CD4-positive, alpha-beta T cell treated with Interleukin-21 for 1 hour (primary cell): ENCODE data around the gene DOHH.
A peak's percentile ranks its signal among the peaks of the same experiment; 100 is the strongest.

ENCODE experiments used
- DNase-seq: peaks from one replicate; pipeline ENCODE4 v3.0.0-alpha.2; 2020

The DOHH gene, protein sequence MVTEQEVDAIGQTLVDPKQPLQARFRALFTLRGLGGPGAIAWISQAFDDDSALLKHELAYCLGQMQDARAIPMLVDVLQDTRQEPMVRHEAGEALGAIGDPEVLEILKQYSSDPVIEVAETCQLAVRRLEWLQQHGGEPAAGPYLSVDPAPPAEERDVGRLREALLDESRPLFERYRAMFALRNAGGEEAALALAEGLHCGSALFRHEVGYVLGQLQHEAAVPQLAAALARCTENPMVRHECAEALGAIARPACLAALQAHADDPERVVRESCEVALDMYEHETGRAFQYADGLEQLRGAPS

DNA sequence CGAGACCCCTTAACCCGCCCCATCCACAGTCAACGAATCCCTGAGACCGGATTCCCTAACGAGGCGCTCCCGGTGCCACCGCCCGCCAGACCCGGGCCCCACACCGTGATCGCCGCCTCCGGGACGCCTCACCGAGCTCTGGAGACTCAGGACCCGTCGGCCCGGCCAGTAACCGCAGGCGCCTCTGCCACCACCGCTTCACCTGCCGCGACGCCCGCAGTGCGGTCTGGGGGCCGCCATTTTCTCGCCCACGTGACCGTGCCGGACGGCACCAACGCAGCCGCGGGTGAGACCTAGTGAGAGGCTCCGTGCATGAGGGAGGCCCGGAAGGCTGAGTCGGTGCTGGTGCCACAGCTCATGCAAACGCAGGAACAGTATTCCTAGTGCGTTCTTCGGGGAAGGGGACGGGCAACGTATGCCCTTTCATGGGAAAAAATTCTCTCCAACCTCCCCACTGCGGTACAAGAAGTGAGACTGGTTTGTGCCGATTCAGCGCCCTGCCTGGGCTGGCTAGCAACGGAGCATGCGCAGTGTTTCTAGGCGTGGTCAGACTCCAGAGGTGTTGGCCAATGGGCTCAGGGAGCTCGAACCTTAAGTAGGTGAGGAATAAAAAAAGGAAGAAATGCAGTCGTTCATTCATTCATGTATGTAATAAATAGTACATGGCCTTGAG, at the start of gene DOHH:
DOHH (minus strand) TSS at position 246 of the 673 bp plus-strand sequence. CDS start 3,860 bp downstream, outside the sequence.
- peak; percentile 97 for DNase-seq

DNA sequence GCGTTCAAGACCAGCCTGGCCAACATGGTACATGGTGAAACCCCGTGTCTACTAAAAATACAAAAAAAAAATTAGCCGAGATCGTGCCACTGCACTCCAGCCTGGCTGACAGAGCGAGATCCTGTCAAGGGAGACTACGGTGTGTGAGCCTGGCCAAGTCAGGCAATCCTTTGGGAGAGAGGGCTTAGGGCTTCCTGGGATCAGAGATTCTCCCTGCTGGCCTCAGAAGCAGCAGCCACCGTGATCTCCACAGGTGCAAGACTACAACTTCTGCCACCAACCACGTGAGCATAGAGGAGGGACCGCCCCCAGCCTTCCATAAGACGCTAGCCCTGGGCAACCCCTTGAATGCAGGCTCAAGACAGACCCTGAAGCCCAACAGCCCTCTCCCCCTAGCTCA, 49.3 kb upstream of the DOHH start:
- DNase-seq, result no peak

DNA sequence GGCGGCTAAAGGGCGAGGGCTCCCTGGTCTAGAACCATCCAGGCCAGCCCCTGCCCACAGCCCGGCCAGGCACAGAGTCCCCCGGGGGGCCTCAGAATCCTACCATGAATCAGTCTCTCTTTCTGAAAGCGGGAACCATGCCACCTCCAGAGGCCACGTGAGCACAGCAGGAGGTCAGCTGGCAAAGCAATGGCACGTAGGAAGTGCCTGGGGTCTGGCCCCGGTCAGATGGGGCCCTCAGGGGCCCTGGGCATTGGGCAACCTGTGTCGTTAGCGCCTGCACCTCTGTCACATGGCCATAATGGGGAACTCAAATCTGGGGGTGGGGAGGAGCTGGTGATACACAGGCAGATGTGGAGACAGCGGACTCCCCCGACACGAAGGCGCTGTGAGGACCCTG, 48.1 kb upstream of the DOHH start:
- DNase-seq, result no peak

DNA sequence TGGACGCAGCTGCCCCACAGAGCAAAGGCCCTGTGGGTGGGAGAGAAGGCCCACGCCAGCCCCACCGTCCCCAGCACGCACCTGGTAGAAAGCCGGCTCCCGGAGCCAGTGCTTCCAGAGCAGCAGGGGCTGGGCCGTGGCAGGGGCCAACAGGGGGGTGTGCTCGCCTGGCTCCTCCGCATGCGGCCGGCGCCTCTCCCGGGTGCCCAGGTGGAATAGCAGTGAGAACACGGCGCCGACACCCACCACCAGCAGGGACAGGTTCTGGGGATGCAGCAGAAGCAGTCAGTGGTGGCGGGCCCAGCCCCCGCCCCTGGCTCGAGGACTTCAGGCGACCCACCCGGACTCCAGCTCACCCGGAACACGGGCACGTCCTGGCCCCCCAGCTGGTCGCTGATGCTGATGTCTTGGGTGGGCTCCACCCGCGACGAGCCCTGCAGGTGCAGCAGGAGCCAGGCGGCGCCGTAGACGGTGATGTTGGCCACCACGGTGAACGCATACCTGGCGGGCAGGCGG, 47.4 kb upstream of the DOHH start:
- no peak for DNase-seq

DNA sequence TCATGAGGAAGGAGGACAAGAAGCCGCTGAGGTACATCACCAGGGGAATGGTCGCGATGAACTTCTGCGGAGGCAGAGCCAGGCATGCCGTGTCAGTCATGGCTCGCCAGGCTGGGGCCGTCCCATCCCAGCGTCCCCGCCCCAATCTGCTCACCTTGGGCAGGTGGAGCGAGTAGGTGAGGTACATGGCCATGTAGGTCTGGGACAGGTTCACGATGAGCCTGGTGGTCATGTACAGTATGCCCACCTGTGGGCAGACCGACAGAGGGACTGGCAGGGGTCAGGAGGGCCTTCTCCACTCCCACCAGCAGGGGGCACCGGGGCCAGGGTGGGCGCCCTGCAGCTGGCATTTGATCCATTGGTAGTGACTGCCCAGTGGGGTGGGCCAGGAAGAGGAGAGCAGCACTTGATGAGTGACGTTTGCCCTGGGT, 46.8 kb upstream of the DOHH start:
- DNase-seq, result peak; percentile 30

DNA sequence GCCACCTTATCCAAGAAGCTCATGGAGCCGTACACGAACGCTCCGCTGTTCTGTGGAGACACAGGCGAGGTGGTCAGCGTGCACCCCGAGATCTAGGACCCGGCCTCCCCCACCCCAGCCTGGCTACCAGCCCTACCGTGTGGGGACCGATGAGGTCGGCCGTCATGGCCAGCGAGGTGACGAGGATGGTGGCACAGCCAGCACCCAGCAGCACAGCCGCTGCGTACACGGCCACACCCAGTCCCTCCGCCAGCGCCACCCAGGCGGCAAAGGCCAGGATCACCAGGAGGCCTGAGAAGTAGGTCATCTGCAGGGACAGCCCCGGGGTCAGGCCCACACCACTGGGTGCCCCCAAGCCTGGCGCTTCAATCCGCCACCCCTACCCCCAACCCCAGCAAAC, 45.6 kb upstream of the DOHH start:
- DNase-seq, result no peak

DNA sequence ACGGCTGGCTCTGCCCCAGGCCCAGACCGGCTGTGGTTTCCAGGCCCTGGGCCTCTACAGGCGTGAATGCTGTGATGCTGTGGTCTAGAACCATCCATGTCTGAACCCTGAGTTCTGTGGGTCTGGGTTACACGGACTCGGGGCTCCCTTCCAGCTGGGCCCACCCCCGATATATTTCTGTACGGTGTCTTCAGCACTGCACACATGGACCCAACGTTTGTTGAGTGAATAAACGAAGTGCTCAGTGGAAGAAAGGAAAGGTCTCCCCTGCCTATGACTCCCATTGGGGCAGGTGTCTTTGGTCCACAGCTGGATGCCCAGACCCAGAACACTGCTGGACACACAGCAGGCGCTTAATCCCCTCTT, 45.2 kb upstream of the DOHH start:
- no peak for DNase-seq

DNA sequence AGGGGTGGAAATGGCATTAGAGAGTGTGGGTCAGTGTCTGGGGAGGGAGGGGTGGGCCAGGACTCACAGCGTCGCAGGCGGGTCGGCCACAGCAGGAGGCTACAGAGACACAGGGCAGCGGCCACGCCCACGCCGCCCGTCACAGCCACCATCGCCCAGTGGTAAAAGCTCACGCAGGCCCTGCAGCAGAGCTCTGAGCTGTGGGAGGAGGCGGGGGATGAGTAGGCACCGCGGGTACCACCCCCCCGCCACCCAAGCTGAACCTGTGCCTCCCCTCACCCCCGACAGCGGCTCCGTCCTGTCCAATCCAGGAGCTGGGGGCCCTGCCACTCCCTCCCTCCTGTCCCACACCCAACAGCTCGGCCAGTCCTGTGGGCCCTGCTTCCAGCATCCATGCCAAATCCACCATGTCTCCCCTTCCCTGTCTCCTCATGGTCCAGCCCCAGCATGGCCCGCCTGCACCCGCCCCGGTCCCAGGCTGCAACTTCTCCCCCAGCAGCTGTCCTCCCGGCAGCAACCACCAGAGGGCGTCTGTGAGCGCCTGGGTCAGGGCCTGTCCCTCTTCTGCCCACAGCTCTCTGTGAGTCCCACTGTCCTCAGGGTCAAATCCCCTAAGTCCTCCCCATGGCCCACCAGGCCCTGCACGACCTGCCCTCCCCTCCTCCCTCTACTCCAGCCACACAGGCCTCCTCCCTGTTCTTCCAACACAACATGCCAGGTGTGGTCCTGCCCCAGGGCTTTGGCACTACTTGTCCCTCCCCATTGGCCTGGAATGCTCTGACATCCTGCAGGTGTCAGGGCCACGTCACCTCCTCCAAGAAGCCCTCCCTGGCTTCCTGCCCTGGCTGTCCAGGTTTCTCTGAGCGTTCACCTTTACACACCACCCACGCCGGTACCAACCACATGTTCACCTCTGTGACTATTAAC, 44.5 kb upstream of the DOHH start:
- DNase-seq, result peak; percentile 79

DNA sequence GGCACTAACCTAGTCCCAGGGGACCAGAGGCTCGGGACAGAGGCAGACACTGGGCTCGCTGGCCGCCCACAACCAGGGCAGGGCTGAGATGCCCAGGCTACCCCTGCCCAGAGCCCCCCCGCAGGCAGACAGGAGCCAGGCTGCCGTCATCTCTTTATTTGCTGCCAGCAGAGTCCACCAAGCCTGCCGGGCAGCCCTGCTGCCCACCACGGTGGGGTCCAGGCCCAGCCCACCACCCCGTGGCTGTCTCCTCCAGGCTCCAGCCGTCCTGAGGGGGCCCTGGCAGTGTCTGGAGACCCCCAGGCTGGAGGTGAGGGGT, 43.5 kb upstream of the DOHH start:
- no peak for DNase-seq

DNA sequence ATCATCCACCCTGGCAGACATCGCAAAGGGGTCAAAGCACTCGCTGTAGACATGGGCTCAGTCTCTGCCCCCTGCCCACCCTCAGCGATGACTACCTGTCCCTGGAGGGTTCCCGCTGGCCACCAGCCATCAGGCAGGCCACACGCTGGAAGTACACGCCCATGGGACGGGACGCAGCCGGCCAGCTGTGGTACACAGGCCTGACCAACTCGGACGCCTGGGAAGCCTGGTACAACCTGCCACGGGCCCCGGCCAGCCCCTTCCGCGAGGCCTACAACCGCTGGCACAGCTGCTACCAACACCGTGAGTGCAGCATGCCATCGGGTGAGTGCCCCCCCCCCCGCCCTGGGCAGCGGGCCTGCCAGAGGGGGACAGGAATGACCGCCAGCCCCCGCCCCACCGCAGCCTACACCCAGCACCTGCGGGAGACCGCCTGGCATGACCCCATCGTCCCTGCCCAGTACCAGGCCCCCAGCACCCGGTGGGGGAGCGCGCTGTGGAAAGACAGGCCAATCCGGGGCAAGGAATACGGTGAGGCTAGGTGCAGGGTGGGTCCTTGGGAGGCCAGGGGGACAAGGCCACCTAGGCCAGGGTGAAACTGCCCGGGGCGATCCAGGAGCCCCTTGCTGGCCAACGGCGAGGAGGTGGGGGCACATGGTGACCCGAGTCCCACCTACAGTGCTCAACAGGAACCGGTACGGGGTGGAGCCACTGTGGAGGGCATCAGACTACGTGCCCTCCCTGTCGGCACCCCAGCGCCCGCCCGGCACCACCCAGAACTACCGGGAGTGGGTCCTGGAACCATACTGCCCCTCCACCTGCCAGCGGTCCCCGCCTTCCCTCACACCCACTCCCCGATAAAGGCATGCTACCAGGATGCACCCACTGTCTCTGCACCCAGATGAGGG, 42.9 kb upstream of the DOHH start:
- DNase-seq, result no peak

DNA sequence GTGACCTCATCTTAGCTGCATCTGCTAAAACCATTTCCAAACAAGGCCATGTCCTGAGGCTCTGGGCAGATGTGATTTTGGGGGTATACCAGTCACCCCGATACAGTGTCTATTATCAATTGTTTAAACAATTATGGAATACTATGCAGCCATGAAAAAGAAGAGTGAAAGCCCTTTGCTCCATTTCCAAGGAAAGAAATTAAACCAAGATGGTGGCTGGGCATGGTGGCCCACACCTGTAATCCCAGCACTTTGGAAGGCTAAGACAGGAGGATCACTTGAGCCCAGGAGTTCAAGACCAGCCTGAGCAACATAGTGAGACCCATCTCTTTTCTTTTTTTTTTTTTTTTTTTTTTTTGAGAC, 39.3 kb upstream of the DOHH start:
- no peak for DNase-seq

DNA sequence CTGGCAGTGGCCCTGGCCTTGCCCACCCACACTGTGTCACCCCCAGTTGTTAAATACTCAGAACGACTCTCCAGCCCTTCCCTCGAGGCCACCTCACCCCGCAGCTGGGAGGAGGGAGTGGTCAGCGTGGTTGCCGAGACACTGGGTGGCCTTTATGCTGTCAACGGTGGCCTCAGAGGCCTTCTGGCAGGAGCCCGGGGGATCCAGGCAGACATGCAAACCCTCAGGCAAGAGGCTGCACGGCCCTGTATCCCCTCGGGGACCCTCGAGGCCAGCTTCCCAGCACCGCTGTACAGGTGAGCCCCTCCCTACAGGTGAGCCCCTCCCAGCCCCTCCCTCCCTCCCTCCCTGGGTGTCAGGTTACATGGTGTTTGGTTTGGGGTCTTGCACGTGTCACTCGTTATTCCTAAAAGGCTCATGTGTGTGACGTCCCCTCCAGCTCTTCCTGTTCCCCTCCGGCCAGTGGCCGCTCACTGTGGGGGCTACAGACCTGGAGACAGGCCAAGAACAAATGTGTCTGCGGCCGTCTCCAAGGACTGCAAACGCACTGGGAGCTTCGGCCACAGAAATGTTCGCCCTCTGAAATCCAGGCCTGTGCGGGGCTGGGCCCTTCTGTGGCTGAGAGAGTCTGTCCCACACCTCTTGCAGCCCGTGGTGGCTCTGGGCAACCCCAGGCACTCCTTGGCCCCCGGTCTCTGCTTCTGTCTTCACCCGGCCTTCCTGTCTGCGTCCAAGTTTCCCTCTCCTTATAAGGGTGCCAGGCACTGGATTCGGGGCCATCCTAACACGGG, 38.7 kb upstream of the DOHH start, which contains the start of gene TEKTIP1:
TEKTIP1 (plus strand) TSS at position 210 of the 791 bp plus-strand sequence; CDS start at position 214, 4 bp downstream.
- DNase-seq, result no peak

DNA sequence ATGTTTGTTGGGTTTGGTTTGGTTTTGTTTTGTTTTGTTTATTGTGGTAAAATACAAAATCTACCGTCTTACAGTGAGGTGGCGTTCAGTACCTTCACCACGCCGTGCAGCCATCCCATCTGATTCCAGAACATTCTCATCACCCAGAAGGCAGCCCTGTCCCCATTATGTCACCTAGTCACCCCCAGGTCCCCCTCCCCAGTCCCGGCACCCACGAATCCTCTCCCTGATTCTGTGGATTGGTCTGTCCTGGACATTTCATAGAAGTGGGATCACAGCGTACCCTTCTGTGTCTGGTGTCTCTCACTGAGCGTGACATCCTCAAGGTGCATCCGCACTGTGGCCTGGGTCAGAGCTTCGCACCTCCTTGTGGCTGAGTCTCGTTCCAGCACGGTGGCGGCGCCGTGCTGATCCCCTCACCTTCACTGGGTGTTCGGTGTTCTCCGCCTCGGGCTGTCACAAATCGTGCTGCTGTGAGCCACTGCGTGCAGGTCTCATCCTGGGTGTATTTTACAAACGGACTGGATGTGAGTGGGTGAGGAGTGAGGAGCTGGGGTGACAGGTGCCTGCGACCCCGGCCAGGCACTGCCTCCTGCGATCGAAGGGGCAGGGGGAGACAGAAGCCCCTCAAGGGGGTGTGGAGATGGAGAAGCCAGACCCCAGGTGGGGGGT, 37.9 kb upstream of the DOHH start:
- DNase-seq, result no peak

DNA sequence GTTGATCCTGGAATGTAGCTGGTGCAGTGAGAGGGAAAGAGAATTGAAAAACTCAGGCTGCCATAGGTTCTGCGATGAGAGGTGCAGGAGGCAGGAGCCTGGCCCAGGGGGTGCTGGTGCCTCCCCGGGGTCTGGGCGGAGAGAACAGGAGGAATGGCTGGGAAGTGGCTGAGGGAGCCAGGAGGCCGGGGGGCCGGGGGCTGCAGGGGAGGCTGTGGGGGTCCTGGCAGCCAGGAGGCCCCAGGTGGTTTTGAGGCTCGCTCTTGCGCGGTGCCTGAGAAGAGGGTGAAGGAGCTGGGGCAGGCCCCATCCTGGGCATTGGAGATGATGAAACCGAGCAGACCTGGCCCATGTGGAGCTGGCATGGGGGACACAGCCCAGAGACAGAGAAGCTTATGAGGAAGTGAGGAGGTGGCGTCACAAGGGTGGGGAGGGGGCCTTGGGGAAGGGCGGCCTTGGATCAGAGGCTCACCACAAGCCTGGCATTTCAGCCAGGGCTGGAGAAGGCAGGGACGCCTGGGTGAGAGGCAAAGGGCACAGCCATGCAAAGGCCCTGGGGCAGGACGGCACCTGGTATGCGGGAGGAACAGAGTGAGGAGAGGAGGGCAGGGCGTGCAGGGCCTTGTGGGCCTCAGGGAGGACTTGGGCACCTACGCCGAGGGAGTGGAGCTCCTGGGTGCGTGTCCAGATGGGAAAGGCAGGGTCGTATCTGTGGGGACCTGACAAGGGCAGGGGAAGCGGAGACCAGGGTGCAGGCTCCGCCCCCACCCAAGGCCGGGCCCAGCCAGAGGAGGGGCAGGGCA, 37.2 kb upstream of the DOHH start:
- DNase-seq, result no peak

DNA sequence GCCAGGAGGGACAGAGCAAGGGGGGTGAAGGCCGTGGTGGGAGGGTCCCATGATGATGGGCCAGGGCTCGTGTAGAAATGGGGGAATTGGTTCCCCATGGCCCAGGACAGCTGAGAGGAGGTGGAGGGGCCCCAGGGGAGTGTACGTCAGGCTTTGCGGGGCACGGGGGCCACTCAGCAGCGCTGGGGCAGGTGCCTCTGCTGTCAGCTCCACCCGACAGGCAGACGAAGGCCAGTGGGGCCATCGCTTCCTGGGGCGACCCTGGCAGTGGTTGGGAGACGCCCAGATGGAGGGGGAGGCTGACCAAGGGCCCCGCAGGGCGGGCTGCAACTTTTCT, 36.6 kb upstream of the DOHH start:
- DNase-seq, result no peak

DNA sequence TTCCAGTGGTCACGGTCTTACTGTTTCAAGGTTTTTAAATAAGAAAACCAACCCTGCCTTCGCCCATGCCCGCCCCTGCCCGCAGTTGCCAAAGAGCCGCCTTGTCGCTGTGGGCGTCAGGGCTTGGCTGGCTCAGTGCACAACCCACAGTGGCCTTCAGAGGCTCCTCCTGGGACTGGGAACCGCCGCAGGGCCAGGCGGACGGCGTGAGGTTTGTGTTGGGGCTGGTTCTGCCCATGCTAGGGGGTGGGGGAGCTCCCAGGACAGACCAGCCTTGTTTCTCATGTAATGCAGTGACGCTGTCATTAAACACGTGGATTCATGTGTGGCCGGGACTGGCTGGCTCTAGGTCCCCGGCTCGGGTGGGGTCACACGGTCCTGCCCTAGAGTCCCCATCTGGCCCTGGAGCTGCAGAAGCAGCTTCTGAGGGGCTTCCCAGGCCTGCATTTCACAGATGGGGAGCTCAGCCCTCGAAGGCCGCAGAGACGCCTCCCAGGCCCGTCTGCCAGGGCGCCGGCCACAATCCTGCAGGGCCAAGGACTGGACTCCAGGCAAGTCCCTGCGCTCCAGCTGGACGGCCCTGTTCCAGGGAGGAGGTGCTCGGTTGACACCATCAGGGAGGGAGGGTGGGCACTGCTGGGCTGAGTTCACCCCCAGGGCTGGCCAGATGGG, 36.1 kb upstream of the DOHH start:
- no peak for DNase-seq

DNA sequence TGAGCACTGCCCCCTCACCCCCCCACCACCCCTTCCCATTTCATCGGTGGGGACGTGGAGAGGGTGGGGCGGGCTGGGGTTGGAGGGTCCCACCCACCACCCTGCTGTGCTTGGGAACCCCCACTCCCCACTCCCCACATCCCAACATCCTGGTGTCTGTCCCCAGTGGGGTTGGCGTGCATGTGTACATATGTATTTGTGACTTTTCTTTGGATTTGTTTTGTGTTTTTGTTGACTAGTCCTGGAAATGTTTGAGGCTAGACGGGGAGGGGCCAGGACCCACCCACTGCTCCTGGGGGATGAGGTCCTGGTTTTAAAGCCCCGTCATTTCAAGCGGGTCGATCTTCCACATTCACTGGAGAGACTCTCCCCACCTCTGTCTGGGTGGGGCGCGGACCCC, 35.5 kb upstream of the DOHH start:
- DNase-seq, result no peak

DNA sequence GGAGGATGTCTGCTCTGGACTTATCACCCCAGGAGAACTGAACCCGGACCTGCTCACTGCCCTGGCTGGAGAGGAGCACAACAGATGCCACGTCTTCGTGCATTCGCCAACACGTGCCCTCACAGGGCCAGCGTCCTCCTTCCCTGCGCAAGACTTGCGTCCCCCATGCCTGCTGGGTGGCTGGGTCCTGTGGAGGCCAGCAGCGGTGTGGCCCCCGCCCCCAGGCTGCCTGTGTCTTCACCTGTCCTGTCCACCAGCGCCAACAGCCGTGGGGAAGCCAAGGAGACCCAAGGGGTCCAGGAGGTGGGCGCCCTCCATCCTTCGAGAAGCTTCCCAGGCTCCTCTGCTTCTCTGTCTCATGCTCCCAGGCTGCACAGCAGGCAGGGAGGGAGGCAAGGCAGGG, 35.1 kb upstream of the DOHH start:
- DNase-seq, result no peak

DNA sequence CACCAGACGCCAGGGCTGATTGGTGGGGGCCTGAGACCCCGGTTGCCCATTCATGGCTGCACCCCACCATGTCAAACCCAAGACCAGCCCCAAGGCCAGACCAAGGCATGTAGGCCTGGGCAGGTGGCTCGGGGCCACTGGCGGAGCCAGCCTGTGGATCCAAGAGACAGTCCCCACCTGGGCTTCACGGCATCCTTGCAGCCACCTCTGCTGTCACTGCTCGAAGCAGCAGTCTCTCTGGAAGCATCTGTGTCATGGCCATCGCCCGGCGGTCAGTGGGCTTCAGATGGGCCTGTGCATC, 34.7 kb upstream of the DOHH start:
- no peak for DNase-seq
